Ishikawa (cell line): ENCODE results near the gene GSS.

Experiments used
- CEBPB ChIP-seq: IDR thresholded peaks from 2 replicates; pipeline ENCODE4 v1.6.1; 2012
- CREB1 ChIP-seq: IDR thresholded peaks from 2 replicates; pipeline ENCODE4 v1.6.1; 2012; ENCODE audit warnings: low read depth
- EGR1 ChIP-seq: IDR thresholded peaks from 2 replicates; pipeline ENCODE4 v1.6.1; 2012
- EP300 ChIP-seq: IDR thresholded peaks from 2 replicates; pipeline ENCODE4 v1.6.1; 2012; ENCODE audit warnings: borderline replicate concordance
- FOXM1 ChIP-seq: IDR thresholded peaks from 2 replicates; pipeline ENCODE4 v1.6.1; 2012; ENCODE audit warnings: low read depth, borderline replicate concordance
- NFIC ChIP-seq: IDR thresholded peaks from 2 replicates; pipeline ENCODE4 v1.6.1; 2012
- RAD21 ChIP-seq: IDR thresholded peaks from 2 replicates; pipeline ENCODE4 v1.6.1; 2012; ENCODE audit warnings: low read depth
- TAF1 ChIP-seq: IDR thresholded peaks from 2 replicates; pipeline ENCODE4 v1.6.1; 2012; ENCODE audit warnings: low read depth, mild to moderate bottlenecking
- TCF12 ChIP-seq: IDR thresholded peaks from 2 replicates; pipeline ENCODE4 v1.6.1; 2012; ENCODE audit warnings: low read depth
- TEAD4 ChIP-seq: IDR thresholded peaks from 2 replicates; pipeline ENCODE4 v1.6.1; 2012
- YY1 ChIP-seq: IDR thresholded peaks from 2 replicates; pipeline ENCODE4 v1.6.1; 2012; ENCODE audit warnings: low read depth
- ZBTB7A ChIP-seq: IDR thresholded peaks from 2 replicates; pipeline ENCODE4 v1.6.1; 2012; ENCODE audit warnings: low read depth
- TF ChIP-seq, protein P1 (sequence below): IDR thresholded peaks from 2 replicates; pipeline ENCODE4 v1.6.1; 2012
- TF ChIP-seq, protein P2 (sequence below): IDR thresholded peaks from 2 replicates; pipeline ENCODE4 v1.6.1; 2012; ENCODE audit warnings: low read depth, mild to moderate bottlenecking

DNA sequence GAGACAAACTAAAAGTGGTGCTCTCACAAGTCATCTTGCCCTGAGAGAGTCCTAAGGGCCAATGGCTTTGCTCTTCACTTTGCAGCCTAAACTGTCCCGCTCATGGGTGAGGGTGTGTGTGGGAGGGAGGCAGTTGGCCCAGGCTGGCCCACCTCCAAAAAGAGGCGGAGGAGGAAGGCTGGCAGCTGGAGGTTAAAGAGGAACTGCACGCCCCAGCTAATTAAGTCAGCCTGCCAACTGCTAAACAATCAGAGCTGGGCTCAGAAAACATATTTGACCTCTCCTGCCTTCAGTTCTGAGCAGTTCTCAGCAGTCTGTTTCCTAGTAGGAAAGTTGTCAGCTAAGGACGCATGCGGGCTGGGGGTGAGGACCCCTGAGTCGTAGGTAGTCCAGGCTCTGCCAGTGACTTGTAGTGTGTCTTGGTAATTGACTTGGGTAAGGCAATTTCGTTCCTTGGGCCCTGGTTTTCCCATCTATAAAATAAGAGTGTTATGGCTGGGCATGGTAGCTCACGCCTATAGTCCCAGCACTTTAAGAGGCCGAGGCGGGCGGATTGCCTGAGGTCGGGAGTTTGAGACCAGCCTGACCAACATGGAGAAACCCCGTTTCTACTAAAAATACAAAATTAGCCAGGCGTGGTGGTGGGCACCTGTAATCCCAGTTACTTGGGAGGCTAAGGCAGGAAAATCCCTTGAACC is 17.0 kb downstream of the GSS start:
- TF ChIP-seq, protein P1, sequence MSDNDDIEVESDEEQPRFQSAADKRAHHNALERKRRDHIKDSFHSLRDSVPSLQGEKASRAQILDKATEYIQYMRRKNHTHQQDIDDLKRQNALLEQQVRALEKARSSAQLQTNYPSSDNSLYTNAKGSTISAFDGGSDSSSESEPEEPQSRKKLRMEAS: no peak
- TF ChIP-seq, protein P2, sequence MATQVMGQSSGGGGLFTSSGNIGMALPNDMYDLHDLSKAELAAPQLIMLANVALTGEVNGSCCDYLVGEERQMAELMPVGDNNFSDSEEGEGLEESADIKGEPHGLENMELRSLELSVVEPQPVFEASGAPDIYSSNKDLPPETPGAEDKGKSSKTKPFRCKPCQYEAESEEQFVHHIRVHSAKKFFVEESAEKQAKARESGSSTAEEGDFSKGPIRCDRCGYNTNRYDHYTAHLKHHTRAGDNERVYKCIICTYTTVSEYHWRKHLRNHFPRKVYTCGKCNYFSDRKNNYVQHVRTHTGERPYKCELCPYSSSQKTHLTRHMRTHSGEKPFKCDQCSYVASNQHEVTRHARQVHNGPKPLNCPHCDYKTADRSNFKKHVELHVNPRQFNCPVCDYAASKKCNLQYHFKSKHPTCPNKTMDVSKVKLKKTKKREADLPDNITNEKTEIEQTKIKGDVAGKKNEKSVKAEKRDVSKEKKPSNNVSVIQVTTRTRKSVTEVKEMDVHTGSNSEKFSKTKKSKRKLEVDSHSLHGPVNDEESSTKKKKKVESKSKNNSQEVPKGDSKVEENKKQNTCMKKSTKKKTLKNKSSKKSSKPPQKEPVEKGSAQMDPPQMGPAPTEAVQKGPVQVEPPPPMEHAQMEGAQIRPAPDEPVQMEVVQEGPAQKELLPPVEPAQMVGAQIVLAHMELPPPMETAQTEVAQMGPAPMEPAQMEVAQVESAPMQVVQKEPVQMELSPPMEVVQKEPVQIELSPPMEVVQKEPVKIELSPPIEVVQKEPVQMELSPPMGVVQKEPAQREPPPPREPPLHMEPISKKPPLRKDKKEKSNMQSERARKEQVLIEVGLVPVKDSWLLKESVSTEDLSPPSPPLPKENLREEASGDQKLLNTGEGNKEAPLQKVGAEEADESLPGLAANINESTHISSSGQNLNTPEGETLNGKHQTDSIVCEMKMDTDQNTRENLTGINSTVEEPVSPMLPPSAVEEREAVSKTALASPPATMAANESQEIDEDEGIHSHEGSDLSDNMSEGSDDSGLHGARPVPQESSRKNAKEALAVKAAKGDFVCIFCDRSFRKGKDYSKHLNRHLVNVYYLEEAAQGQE: no peak
- TF ChIP-seq YY1 (no peak), RAD21 (no peak), TCF12 (no peak), EGR1 (no peak), TAF1 (no peak), TEAD4 (no peak), CEBPB (no peak), FOXM1 (no peak), EP300 (no peak), CREB1 (no peak), ZBTB7A (no peak), NFIC (peak; percentile 58)
